Measurements from ENCODE around the gene FCHO2.
"Not testable (repeated sequence)": the region's sequence is repeated elsewhere in the genome, so short reads cannot be mapped to it uniquely, and the experiment has no call there.

- TF ChIP-seq, protein P1, sequence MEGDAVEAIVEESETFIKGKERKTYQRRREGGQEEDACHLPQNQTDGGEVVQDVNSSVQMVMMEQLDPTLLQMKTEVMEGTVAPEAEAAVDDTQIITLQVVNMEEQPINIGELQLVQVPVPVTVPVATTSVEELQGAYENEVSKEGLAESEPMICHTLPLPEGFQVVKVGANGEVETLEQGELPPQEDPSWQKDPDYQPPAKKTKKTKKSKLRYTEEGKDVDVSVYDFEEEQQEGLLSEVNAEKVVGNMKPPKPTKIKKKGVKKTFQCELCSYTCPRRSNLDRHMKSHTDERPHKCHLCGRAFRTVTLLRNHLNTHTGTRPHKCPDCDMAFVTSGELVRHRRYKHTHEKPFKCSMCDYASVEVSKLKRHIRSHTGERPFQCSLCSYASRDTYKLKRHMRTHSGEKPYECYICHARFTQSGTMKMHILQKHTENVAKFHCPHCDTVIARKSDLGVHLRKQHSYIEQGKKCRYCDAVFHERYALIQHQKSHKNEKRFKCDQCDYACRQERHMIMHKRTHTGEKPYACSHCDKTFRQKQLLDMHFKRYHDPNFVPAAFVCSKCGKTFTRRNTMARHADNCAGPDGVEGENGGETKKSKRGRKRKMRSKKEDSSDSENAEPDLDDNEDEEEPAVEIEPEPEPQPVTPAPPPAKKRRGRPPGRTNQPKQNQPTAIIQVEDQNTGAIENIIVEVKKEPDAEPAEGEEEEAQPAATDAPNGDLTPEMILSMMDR (IDR thresholded peaks at IDR 0.05; ENCODE audit: low read length) = not testable (repeated sequence)
- TF ChIP-seq EZH2 (IDR thresholded peaks at IDR 0.05; ENCODE audit: borderline replicate concordance, low read length) = not testable (repeated sequence)
These were observed 21.0 kb downstream of the FCHO2 start for GRCh38 chr5:72976810-72977209.
